GM21529 (cell line): ENCODE data around the gene POLE.

Experiments used
- ATAC-seq: cut with Tn5 transposase; IDR thresholded peaks from one replicate; pipeline ENCODE4 v1.9.1; 2021; ENCODE audit not compliant: unreplicated experiment

POLE gene

DNA sequence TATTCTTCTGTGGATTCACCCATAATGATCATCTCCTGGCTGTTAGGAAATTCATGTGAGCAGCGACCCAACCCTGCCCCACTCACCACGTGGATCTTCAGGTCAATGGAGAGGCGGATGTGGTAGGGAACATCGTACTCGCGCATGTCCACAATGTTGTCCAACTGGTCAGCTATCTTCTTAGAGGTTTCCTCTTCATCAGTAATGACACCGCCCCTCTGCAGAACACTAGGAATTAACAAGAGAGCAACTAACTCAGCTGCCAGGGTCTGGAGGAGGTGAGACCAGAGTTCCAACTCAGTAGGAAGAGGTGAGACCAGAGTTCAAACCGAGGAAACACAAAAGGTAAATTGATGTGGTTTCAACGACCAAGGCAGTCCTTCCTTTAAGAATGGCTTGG lies 9.7 kb downstream of the POLE start:
- no peak for ATAC-seq

DNA sequence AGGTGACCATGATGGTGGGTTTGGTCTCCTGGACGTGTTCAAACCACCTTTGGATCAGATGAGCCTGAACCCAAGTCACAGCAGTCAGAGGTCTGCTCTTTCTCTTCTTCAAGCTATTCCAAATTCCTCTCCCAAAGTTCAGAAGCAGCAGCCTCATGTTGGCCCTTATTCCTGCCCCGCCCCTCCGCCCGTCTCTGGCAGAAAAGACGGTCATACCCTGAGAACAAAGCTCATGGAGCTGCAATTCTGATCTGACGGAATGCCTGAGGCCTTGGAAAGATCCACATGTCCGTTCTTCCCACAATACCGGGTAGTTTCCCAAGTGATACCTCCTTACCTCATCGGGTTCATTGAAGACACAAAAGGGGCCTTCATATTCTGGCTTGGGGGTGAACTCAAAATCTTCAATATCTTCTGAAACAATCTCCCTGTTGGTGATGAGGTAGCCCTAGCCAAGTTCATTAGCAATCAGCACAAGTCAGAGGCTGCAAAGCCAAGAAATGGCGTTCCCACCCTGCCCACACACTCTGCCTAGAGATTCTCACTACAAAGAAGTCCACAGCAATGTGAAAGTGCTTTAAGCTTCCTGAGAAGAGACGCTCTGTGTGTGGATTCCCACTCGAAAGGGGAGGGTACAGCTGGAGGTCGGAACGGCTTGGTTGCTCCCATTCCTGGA lies 11.2 kb downstream of the POLE start:
- ATAC-seq: no peak

DNA sequence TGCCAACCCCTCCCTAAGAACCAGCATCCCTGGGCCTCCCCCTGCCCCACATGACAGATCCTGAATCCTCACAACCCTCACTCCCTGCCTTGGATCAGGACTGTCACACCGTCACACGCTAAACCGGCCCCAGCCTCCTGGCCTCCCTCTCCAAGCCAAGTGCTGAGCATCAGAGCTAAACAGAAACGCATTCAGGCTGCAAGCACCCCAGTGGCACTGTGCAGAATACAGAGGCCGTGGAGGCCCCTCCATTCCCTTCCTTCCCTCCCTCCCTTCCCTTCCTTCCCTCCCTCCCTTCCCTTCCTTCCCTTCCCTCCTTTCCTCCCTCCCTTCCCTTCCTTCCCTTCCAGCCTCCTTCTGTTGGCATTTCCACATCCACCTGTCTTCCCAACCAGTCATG lies 12.6 kb downstream of the POLE start:
- no peak for ATAC-seq

DNA sequence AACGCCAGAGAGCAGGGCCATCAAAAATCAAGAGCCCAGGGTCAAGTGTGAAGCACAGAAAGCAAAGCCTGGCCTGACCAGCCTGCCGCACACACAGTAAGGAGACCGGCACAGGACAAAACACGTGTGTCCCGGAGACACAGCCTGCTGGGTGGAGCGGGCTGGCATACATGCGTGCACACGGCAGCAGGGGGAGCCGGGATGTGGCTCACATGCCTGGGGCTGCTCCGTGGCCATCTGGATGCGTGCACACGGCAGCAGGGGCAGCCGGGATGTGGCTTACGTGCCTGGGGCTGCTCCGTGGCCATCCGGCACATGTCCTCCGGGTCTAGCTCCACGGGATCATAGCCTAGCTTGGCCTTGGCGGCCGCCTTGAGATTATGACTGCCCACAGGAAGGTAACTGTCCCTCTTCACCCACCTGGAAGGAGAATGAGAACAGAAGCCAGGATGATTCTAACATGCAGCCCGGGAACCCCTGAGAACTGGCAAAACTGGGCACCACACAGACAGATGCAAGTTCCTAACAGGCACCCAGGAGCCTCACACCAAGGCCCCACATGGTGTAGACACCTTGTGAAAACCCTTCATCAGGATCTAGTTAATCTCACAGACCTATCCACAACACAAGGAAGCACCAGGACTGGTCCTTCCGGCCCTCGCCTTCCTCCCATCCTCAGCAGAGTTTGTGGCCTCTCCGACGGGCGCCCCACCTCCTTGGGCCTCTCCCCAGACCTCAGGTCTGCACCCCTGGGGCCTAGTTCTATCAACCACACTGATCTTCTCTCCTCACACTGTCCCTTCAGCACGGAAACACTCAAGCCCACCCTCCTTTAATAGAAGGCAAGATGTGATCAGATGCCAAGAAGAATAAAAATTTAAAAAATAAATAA lies 13.6 kb downstream of the POLE start:
- ATAC-seq: no peak

DNA sequence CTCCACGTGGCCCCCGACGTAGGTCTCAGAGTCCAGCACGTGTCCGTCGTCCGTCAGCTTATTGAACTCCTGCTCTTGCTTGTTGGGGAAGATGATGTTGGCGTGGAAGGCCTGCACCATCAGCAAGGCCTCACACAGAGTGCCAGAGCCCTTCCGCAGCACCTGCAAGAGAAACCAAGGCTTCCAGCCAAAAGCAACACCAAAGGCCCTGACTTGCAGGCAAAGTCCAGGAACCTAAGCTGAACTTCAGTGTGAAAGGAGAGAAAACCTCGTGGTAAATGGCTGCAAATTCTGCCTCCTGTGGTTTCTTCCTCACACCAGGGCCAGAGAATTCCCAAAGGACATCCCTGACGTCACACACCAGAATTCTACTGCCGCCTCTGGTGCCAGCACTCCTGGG lies 14.5 kb downstream of the POLE start:
- no peak for ATAC-seq

DNA sequence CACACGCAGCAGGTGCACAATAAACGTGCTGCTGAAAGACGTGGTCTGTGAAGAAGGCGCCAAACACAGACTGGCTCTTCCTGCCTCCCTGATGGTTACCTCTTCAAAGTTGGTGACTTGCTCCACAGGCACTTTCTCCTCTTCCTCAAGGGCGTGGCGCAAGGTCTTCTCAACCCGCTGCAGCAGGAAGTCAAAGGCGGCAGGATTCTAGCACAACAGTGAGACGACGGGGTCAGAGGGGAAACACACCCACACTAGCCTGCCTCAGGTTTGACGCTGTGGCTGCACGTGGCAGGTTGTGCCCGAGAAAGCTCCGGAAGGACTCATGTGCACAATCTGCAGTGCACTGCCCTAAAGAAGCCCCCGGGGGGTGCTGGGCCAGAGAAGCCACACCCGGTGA lies 15.0 kb downstream of the POLE start:
- no peak for ATAC-seq

DNA sequence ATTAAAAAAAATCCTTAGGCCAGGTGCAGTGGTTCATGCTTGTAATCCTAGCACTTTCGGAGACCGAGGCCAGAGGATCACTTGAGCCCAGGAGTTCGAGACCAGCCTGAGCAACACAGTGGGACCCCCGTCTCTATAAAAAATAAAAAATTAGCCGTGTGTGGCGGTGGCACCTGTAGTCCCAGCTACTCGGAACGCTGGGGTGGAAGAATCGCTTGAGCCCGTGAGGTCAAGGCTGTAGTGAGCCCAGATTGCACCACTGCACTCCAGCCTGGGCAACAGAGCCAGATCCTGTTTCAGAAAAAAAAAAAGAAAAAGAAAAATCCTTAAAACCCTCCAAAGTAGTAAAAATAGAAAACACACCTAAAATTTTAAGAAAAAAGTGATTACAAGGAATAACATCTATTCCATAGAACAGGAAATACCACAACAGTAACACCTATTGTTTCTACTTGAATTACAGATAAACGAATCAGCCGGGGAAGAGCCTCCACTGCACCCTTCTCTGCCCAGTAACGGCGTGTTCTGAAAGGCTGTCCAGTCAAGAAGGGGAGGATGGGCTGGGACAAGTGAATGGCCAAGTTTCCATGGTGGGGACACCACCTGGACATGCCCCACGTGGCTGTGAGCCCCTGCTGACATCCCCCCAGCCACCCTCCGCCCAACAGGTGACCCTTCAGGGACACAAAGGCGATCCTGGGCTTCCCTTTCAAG lies 17.8 kb downstream of the POLE start:
- ATAC-seq: no peak

DNA sequence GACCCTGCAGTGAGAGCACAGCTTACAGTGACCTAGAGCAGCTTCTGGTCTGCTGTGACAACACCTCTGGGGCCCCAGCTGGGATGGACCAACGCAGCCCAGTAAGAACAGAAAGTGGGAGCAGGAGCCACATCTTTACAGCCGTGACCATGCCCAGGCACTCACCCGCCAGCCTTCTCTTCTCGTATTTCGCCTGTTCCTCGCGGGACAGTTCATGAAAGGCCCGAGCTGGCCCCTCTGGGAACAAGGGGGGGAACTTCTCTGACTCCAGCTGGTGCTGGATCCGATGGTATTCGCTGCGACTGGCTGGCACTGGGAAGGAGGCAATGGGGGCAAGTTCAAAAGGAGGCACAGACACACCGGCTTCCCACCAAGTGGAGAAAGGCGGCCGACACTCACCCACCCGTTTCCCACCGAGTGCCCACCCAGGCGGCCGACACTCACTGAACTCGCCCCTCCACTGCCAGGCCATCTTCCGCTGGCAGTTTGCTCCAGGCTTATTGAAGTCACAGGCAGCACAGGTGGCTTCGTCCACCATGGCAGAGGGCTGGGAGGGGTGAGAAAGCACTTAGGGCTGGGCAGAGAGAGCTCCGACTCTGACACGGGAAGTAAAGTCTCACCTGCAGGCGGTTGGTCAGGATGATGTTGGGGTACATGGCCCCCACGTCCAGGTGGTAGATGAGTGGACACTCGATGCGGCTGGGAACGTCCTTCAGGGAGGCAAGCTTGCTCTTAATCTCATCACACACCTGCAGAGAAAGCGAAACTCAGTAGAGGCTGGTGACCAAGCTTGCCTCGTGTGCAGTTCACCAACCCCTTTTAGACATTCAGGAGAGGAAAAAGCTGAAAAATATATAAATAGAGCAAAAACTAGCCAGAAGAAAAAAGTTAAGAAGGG lies 18.7 kb downstream of the POLE start:
- ATAC-seq: no peak

DNA sequence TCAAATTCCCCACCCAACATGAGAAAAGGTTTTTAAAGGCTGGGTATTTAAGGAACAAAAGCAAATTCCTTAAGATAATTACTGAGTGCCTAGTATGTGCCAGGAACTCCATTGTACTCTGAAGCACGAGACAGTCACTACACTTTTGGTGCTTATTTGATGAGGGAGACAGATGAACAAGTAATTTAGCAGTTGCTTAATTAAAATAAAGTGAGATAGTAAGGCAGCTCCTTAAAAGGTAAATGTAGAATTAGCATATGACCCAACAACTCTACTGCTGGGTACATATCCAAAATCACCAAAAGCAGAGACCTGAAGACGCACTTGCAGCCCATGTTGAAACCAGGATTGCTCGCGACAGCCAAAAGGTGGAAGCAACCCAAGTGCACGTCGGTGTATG lies 21.3 kb downstream of the POLE start:
- ATAC-seq: no peak

DNA sequence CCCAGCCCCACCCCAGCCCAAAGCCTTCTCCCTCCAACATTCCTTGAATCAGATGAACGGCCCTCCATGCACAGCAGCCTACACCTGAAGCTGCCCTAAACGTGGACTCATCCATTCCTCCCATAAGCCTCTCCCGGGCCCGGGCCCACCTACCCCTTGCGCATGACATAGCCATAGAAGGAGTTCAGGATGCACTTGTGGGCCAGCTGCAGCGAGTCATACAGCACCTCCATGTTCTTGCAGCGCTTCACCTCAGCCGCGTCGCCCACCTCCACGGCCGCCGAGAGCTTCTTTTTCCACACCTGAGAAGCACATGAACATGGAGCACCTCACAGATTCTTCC lies 22.0 kb downstream of the POLE start:
- no peak for ATAC-seq

DNA sequence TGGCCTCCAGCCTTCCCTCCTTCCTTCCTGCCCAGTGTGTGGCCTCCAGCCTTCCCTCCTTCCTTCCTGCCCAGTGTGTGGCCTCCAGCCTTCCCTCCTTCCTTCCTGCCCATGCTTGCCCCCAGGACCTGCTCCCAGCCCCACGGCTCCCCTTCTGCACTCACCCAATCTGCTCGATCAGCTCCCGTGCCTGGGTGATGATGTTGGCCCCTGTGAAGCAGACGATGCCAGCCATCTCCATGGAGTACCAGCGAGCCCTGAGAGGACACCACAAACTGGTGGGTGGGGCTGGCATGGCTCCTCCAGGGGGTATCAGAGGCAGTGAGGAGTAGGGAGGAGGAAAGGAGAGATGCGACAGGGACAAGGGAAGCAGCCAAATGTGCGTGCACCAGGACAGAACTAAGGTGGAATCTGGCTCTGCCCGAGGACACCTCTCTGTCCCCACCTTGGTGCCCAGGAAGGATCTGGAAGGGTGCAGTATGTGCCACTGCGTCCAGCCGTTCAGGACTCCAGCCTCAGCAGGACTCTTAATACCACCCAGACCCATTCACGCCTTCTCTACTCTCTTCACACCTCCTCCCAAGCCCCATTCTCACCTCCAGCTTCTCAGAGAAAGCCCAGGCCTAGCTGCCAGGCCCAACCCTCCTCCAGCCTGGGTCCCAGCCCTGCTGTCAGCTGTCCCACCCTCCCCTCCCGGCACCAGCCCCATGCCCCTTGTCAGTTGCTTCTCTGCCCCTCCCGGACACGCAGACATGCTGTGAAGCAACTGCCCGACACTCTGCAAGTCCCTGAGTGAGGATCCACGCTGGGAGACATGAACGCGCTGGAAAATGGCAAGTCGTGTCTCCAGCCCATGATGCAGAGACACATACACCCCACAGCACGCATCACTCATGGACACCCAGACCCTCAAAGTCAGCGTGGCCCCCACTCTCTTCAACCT lies 22.7 kb downstream of the POLE start:
- ATAC-seq: no peak

DNA sequence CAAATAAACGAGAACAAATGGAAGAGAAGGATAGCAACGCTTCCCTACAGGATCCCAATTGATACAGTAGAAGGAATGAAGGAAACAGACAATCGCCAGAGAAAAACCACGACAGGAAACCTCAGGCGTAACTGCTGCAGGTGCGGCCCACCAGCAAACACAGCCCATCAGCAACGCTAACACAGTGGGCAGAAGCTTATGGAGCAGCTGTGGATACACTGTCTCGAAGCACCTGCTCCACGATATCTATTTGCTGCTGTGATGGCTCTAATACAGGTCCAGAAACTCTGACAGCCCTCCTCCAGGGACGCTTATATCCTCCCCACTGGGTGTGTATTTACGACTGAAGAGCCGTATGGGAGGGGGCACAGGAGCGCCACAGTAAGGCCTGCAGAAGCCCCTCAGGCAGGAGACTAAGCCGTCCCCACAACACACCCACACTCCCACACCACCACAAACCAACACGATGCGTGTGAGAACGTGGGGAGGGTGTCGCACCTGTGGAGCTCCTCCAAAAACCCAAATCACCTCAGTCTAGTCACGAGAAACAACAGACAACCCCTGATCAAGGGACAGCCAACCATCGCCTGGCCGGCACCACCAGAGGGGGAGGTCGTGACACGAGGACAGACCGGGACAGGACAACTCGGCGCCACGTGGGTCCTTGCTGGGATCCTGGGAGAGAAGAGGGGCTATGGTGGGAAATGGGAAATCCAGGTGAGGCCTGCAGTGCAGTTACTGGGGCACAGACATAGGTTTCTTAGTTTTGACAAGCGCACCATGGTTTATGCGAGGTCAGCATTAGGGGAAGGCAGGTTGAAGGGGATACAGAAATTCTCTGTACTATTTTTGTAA lies 24.0 kb downstream of the POLE start:
- no peak for ATAC-seq

DNA sequence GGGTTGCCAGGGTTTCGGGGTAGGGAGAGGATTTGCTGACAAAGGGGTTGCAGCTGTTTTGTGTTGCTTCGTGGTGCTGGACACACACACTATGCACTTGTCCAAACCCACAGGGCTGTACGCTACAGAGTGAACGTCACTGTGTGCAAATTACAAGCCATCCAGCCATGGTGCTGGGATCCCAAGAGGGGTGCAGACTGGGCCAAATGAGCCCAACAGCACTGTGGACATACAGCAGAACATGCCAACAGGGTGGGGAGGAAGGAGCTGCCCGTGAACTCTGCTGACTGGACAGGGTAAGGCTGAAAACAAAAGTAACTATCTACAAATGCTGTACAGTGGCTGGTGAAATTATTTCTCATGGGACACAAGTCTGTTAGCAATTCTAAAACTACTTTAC lies 25.2 kb downstream of the POLE start:
- no peak for ATAC-seq

DNA sequence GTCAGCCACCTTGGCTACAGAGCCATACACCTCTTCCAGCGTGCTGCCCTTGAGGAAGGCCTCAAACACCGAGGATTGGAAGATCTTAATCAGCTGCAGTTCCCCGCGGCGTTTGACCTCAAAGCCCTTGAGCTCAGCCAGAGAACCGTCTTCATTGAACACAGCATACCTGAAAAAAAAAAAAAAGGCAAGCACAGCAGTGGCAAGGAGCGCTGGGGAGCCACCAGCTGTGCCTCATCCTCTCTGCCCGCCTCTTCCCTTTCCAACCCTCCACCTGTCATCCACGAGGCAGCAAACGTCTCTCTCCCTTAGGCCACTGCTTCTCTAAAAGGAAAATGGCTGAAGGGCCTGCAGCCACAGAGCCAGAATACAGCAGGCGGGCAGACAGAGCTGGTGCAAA lies 26.1 kb downstream of the POLE start:
- no peak for ATAC-seq

DNA sequence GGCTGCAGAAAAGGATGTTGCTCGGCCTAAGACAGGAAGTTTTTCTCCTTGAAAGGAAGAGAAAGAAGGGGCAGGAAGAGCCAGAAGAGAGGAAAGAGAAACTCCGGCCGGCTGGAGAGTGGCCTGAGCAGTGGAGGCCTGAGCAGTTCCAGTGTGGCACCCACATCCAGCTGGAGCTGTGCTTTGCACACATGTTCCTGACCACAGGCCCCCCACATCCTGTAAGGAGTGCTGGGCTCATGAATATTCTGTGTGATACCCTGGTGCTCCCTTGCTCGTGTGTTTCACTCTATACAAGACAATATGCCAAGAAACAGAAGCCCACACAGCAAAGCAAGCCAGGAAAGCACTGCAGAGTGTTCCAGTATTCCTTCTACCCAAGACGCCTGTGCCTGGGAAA lies 27.1 kb downstream of the POLE start:
- no peak for ATAC-seq

DNA sequence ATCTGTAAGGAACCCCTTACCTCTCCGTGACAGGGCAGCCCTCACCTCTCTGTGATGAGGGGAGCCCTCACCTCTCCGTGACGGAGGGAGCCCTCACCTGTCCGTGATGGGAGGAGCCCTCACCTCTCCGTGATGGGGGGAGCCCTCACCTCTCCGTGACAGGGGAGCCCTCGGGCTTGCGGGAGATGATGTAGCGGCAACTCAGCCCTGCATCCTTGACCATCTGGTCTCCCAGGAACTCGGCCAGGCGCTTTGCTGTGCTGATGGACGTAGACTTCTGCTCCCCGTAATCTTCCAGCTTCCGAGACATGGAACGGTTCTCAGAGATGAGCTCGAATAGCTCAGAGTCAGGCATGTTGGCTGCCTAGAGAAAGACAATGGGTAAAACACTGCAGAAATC lies 28.0 kb downstream of the POLE start:
- ATAC-seq: no peak

DNA sequence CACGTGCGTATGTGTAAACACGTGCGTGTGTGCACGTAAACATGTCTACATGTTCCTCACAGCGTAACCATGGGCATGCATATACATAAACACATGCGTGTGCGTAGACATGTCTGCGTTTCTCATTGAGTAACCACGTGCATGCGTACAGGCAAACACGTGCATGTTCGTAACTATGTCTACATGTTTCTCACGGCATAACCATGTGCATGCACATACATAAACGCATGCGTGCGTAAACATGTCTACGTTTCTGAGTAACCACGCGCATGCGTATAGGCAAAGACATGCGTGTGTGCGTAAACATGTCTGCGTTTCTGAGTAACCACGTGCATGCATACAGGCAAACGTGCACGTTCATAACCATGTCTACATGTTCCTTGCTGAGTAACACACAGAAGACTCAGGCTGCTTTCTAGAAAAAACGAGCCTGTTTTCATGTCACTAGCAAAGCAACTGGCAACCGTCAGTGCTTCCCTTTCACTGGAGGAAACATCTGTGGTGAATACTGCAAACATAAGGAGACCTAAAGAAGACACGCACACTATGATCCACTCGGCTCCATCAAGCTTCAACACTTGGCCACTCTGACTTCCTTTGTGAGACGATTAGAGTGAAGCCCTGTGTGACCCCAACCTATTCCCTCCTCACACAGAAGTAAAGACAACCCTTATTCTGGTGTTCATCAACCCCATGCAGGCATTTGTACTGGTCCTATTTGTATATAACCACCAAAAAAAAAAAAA lies 28.8 kb downstream of the POLE start:
- ATAC-seq: no peak

DNA sequence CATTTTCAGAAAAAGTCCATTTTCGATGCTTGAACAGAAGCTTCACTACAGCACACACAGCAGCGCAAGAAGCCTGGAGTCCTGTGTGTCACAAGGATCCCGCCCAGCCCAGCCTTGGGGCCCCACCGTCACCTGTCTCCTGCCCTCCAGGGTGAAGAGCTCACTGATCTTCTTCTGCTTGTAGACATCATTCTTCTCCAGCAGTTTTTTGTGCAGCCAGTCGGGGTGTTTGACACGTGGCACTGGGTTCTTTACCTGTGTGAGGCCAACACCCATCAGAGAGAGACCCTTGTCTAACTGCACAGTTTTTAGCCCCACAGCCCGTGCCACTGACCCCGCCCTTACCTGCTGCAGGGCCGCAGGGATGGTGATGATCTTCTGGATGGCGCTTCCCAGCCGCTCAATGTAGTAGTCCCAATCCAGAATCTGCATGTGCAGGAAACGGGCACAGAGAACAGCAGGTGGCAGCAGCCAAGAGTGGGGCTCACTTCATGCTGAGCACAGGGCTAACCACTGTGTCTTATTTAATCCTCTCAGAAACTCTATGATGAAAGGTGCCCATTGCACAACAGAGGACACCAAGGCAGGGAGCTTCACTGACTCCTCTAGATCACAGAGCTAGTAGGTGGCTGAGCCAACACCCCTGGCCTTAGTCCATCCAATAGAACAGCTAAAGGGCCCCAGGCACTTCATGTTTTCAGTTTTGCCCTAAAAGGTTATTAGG lies 30.0 kb downstream of the POLE start:
- no peak for ATAC-seq
